Measurements from ENCODE around the gene ALPG.
"Not testable (repeated sequence)": the region's sequence is repeated elsewhere in the genome, so short reads cannot be mapped to it uniquely, and the experiment has no call there.

Gene ALPG

DNA sequence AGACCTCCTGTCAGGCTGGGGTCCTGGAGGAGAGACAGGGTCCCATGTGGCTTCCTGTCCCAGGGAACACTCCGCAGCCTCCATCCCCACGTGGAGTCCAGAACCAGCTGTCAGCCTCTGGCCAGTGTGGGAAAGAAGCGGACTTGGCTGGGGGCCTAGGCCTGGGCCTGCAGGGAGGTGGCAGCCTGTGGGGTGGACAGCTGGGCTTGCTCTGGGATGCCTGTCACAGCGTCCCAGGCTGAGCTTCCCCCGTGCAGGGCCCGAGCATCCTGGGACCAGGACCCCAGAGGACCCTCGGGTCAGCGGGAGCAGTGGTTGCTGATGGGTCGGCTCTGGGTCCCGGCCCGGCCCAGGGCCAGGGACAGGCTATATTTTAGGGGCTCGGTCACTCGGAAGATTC is 35.8 kb downstream of the ALPG start:
- not testable (repeated sequence) for DNase-seq

DNA sequence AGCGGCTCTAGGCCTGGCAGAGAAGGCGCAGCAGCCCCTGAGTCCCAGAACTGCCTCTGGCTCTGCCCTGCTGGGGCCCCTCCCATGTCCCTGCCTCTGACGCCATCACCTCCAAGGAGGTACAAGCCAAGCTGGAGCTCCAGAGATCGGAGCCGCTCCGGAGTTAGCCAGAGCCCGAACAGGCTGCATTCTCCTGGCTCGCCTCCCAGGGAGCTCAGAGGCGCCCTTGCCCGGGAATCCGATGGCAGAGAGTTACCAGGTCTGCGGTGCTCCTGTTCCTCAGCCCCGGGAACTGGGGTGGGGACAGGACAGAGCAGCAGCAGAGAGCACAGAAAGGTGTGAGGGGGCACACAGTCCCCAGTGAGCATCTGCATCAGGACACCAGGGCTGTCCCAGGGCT is 36.4 kb downstream of the ALPG start:
- not testable (repeated sequence) for DNase-seq

DNA sequence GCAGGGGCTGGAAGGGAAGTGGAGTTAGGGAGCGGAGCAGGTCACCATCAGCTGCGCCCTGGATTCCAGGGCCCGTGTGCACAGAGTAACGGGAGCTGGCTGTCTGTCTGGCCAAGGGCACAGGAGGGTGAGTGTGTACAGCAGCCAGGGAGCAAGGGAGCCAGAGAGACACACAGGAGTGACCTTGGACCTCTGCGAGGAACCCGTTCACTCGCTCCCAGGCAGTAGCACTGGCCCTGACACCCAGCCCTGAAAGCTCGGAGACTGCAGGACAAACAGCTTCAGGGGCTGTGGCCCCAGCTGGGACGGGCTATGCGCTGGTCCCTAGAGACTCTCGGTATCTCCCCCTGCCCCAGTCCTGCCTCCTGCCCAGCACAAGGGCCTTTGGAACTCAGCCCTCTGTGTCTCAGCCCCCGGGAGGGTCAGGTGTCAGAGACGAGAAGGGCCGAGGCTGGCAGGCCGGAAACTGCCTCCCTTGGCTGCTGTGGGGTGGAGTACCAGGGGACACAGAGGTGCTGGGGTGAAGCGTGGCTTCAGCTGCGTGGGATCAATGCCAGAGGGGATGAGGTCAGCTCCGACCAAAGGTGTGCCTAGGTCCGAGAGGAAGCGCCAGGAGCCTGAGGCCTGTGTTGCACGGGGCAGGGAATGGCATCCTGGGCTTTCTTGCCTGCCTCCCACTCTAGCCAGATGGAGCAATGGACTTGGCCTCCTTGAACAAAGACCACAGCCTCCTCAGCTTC is 37.2 kb downstream of the ALPG start:
- not testable (repeated sequence) for DNase-seq

DNA sequence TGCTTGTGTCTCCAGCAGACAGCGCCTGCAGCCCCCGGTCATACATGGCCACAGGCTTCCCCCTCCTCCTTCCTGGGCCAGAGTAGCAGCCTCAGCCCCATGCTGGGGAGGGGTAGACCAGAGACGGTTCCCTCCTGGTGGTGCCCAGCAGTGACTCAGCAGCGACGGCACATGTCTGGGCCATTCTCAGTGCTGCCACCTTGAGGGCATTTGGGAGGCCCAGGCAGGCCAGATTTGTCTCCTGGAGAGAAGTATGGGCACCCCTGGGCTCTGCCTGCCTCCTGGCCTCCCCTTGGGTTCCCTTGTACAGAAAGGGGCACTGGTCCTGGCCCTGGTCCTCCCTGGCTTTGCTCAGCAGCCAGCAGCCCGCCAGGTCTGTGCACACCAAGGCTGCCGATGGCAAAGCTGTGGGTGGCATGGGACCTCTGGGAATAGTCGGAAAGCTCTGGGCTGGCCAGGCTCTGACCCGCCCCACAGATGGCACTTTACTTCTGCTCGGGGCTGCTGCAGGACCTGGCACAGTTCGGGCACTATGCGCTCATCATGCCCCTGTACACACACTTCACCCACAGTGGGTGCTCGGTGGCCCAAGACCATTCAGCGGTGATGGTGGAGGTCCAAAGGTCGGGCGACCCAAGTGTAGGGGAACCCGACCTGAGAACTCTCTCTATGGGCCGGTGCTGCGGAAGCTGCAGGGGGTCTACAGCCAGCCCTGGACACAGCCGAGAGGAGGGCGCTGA is 37.9 kb downstream of the ALPG start:
- peak; percentile 70 for DNase-seq

DNA sequence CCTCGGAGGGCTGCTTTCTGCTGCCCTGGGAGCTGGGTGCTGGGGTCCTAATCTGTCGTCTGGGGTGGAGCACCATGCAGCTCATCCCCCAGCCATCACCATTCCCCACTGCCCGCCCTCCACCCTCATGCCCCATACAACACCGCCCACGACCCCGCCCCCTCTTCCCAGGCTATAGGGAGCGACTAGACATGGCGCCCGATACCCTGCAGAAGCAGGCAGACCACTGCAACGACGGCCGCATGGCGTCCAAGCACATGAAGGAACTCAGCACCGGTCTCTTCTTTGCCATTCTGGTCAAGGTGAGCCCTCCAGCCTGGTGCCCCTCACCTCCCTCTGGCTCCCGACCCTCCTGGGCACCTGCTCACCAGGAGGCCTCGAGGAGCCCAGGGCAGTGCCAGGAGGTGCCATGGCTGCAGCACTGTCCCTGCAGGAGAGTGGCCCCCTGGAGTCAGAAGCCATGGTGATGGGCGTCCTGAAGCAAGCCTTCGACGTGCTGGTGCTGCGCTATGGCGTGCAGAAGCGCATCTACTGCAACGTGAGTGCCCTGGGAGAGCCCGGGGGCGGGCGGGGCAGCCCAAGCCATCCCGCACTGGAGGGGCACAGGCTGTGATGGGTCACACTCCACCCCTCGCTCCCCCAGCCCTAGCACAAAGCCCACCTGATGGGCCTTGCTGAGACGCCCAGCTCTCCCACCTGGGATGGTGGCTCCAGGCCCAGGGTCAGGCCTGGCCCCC is 38.7 kb downstream of the ALPG start:
- DNase-seq = not testable (repeated sequence)

DNA sequence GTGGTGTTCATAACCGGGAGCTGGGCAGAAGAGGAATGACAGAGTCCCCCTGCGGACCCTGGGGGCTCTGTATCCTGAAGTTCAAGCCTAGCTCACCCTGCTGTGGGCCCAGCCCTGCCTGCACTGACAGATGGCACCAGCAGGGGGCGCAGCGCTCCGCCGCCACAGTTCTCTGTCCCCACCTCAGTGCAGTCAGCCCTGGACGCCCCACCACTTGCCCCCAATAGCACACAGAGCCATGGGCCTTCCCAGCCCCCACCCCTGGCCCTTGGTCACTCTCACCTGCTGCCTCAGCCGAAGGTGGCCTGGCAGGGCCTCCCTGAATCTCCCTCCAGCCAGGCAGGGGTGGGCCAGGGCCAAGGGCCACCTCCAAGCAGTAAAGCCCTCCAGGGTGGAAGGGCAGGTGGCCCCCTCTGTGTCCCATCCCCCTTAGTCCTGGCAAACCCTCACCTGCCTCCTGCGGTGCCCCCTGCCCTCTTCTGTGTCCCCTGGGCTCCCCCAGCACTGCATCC is 39.7 kb downstream of the ALPG start:
- DNase-seq = not testable (repeated sequence)

DNA sequence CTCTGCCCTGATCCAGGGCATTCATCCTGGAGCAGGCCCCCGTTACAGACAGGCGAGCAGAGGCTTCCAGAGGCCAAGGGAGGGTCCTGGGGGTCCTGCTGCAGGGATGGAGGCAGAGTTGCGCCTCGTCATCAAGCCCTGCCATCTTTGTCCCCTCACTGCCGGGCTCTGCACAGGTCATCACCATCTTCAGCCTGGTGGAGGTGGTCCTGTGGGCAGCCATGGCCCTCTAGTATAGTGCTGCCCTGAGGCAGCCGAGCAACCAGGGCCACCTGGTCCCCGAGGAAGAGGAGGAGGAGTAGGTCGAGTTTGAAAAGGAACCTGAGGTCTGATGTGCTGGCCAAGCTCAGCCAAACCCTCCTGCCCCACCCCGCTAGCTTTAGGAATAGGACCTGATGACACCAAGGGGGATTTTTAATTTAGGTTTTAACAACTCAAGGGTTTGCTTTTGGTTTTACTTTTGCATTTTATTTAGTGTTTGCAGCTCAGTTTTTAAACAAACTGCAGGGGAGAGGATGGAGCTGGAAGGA is 40.5 kb downstream of the ALPG start:
- no peak for DNase-seq

DNA sequence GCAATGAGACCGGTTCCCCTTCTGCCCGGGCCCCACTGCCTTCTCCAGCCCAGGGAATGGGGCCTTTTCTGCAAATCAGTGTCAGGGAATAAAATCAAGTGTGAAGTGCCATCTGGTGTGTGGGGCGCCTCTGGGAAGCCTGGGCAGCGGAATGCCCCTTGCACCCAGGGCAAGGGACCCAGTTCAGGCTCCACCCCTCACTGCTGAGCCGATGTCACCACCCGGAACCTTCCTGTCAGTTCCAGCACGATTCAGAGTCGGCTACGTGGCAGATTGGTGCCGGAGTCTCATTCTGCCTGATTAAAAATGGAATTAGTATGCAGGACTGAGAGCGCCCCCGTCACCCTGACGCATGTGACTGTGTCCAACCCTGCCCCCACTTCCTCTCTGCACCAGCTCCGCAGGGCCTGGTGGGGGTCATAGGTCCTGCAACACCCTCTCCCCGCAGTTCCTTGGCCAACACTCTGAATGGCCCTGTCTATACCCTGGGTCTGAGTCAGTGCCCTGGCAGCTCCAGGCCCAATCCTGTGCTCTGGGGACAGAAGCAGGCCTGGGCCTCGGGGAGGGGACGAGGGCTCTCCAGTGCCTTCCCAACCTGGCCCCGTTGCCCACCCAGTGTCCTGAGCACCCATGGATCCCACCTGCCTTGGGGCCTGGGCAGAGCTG is 41.1 kb downstream of the ALPG start:
- DNase-seq = no peak

DNA sequence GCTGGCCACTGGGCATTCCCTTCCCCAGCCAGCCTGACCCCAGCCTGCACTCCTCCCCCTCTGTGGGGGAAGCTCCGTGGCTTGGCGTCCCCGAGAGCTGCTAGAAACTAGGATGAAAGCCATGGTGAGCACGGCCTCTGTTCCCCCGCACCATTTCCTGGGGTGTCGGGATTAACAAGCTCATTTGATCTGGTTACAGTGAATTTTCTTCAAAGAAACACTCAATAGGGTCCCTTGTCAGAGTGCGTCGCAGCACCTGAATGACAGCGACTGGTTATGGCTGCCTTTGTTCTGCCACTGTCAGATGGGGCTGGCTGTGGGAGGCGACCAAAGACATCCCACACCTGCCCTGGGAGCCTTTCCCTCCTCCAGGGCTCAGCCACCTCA is 41.7 kb downstream of the ALPG start:
- no peak for DNase-seq

DNA sequence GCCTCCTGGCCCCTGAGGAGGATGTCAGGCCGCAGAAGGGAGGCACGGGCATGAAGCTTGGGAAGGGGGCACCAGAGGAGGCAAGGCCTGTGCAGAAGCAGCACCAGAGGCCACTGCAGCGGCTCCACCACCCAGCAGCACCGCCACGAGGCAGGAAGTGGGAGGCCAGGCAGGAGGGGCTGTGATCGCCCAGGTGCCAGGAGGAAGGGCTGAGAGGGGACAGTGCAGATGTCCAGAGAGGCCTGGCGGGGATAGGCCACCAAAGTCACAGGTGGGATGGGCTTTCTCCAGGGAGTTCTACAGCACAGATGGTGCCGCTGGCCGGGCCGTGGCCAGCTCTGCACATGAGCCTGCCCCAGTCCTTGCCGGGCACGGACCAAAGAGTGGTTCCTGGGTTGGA is 43.3 kb downstream of the ALPG start:
- no peak for DNase-seq

DNA sequence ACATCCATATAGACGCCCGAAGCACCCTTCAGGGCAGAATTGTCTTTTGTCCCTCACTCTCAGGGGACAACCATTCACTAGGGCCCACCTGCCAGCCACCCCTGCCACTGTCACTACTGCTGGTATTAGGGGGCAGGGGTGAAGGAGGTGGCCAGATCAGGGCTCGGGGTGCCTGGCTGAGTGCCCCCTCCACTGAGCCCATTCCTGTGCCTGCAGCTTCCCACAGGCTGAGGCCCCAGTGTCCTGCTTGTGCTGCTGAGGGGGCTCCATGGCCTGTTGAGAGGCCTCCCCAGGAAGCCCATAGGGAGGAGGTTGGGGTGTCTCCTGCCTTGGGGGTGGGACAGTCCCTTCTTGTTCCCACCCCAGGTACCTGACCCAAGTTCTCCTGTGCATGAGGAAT is 45.0 kb downstream of the ALPG start:
- DNase-seq = not testable (repeated sequence)

DNA sequence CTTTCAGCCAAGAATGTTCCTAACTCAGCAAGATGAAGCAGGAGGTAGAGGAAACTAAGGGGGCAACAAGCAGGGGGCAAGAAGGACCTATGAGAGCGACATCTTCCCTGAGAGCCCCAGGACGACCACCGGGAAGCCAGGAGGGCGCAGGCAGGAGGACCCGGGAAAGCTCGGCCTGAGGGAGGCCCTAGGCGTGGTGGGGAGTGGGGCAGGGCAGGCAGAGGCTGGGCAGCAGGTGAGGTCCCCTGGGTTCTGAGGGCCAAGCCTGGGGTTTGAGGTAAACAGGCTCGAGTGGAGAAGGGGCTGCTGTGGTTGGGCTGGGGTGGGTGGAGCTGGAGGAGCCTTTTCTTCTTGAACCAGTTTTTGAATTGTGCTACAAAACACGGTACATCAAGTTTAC is 48.0 kb downstream of the ALPG start:
- DNase-seq = no peak

DNA sequence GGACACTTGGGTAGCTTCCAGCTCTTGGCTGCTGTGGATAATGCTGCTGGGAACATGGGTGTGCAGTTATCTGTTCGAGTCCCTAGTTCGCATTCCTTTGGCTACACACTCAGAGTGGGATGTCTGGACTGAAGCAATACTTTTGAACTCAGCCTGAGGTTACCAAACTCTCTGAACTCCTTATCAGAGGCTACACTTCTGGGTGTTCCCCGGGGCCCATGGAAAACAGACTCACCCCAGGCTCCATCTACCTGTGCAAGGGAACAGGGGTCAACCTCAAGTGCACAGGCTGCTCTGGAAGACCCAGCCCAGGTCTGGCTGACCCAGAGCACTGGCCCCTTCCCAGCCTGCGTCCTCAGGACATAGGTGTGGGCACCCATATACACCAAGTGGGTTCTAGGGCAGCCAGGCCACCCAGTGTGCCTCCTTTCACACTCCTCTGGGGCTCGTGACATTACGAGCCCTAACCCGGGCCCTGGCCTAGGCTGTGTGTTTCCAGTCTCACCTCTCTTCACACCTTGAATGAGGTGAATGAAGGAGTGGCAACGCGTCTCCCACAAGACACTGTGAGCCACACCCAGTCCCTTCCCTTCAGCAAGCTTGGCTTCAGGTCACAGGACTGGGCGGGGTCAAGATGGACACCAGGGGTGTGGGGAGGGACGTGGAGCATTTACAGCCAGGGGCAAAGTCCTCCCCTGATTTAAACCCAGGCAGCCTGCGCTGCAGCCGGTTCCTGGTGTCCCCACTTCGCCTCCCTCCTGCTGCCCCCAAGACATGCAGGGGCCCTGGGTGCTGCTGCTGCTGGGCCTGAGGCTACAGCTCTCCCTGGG is 49.0 kb downstream of the ALPG start, which contains the start of gene ALPI:
ALPI (plus strand) TSS at position 728 of the 830 bp plus-strand sequence; CDS start at position 775, 47 bp downstream.
- no peak for DNase-seq

DNA sequence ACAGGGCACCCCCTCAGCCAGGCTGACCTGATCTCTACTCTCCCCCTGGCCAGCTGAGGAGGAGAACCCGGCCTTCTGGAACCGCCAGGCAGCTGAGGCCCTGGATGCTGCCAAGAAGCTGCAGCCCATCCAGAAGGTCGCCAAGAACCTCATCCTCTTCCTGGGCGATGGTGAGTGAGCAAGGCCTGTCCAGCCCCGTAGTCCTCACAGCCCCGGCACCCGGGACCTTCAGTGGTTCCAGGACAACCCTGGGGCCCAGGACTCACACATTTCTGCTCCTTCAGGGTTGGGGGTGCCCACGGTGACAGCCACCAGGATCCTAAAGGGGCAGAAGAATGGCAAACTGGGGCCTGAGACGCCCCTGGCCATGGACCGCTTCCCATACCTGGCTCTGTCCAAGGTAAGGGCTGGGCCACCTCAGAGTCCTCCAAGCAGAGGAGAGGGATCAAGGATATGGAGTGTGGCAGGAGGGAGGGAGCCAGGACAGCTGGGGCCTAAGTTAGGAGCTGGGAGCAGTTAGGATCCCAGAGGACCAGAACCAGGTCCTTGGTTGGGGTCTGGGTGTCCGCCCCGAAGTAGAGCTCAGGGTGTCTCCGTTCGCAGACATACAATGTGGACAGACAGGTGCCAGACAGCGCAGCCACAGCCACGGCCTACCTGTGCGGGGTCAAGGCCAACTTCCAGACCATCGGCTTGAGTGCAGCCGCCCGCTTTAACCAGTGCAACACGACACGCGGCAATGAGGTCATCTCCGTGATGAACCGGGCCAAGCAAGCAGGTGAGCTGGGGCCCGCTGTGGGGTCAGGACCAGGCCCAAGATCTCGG is 49.9 kb downstream of the ALPG start:
- no peak for DNase-seq

DNA sequence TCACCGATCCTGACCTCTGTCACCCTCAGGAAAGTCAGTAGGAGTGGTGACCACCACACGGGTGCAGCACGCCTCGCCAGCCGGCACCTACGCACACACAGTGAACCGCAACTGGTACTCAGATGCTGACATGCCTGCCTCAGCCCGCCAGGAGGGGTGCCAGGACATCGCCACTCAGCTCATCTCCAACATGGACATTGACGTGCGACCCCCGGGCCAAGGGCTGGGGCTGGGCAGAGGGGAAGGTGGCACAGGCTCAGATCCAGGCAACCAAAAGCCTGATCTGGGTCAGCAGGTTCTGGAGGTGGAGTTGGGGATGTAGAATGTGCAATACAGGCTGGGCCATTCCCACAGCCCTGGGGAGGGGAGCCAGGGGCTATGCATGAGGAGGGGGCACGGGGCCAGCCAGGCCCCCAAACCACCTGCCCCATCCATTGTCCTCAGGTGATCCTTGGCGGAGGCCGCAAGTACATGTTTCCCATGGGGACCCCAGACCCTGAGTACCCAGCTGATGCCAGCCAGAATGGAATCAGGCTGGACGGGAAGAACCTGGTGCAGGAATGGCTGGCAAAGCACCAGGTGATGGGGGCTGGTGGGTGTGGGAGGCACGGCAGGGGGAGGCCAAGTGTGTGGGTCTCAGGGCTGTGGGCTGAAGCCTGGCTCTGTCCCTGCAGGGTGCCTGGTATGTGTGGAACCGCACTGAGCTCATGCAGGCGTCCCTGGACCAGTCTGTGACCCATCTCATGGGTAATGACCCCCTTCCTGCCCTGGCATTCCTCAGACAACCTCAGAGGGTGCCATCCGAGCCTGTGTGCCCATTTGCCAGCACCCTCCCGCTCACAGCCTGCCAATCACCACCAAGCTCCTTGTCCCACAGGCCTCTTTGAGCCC is 50.7 kb downstream of the ALPG start:
- no peak for DNase-seq

DNA sequence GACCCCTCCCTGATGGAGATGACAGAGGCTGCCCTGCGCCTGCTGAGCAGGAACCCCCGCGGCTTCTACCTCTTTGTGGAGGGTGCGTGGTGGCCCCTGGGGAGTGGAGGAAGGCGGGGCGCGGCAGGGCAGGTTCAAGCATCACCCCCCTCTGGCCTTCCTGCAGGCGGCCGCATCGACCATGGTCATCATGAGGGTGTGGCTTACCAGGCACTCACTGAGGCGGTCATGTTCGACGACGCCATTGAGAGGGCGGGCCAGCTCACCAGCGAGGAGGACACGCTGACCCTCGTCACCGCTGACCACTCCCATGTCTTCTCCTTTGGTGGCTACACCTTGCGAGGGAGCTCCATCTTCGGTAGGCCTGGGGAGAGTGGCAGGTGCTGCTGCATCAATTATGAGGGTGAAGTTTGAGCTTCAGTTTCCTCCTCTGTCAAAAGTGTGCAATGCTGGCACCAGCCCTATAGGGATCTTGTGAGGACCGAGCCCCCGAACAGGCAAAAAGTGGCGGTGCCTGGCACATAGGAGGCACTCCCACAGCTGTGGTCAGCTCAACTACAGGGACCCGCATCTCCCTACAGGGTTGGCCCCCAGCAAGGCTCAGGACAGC is 51.5 kb downstream of the ALPG start:
- no peak for DNase-seq

DNA sequence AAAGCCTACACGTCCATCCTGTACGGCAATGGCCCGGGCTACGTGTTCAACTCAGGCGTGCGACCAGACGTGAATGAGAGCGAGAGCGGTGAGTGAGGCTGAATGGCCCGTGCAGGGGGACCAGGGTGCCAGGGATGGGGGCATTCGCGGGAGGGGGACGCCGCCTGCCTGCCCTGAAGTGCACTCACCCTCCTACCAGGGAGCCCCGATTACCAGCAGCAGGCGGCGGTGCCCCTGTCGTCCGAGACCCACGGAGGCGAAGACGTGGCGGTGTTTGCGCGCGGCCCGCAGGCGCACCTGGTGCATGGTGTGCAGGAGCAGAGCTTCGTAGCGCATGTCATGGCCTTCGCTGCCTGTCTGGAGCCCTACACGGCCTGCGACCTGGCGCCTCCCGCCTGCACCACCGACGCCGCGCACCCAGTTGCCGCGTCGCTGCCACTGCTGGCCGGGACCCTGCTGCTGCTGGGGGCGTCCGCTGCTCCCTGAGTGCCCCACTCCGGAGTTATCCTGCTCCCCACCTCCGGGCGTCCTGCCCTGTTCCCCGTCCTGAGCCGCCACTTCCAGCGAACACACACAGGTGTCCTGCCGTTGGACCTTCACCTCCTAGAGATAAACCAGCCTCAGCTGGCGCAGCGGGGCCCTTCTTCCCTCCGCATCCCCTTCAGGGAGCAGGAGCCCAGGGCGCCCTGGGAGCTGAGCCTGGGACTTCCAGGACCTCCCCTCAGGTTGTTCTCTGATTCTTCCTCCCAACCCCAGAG is 52.2 kb downstream of the ALPG start:
- no peak for DNase-seq

DNA sequence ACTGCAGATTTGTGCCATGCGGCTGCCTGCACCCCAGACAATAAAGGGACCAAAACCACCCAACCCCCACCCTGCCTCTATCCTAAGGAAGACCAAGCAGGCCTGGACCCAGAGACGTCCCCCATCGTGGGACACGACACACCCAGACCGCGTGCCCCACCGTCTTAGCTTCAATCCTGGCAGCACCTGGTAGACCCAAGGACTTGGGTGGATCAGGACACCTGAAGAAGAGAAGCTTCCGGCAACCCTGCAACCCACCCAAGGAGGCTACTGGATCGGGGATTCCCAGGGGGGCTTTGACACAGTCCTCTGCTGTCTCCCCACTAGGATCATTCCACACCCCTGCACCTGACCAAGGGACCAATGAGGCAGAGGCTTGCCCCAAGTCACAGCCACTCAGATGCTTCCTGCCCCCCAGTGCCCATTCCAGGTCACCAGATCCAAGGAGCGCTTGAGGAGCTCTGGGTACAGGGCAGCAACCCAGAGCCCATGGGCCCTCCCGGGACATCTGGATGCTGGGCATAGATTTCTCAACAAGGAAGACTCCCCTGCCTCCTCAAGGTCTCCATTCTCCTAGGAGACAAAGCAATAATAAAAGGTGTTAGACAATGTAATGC is 52.9 kb downstream of the ALPG start:
- no peak for DNase-seq

Measured in inflammatory macrophage treated with lipopolysaccharide for 4 hours (primary cell).